MCF 10A (cell line): Measurements from ENCODE around the gene PDE1C. TPM values are rescaled to one million over a fixed set of nuclear protein-coding genes. Genes with fewer than 3 reads are reported as not detected.

Experiments used
- BruUV-seq: library from RNA; stranded (reverse); fragments of 400-500 nt; replicated peaks from 2 replicates; lab custom pipeline; 2021; lab: Mats Ljungman, UMichigan
- CTCF ChIA-PET: fragments of 300-600 bp; sonication (Branson Sonifier 250); formaldehyde crosslinking; extraction: SDS; loops from one replicate; lab custom pipeline; 2021; ENCODE audit warnings: antibody characterized with exemption, inconsistent platforms; lab: Yijun Ruan, JAX
- POLR2A ChIA-PET: fragments of 300-600, 350-650 bp; sonication (Branson Sonifier 250); formaldehyde crosslinking; extraction: SDS; loops from one replicate; lab custom pipeline; 2020; ENCODE audit warnings: antibody characterized with exemption, inconsistent platforms; lab: Yijun Ruan, JAX
- DNase-seq: peaks from one replicate; pipeline ENCODE4 v3.0.0-alpha.2; 2018; ENCODE audit not compliant: unreplicated experiment
- H3K27ac Mint-ChIP-seq: one replicate; pipeline ENCODE4 v1.8.0; 2022; ENCODE audit warnings: mild to moderate bottlenecking, low read depth, mixed read lengths; ENCODE audit not compliant: unreplicated experiment
- H3K27me3 Mint-ChIP-seq: one replicate; pipeline ENCODE4 v1.8.0; 2022; ENCODE audit warnings: mixed read lengths; ENCODE audit not compliant: insufficient read depth, unreplicated experiment
- H3K36me3 Mint-ChIP-seq: one replicate; pipeline ENCODE4 v1.8.0; 2022; ENCODE audit warnings: mild to moderate bottlenecking, moderate library complexity, mixed read lengths; ENCODE audit not compliant: insufficient read depth, unreplicated experiment
- H3K4me1 Mint-ChIP-seq: one replicate; pipeline ENCODE4 v1.8.0; 2022; ENCODE audit warnings: mixed read lengths; ENCODE audit not compliant: insufficient read depth, unreplicated experiment
- H3K4me3 Mint-ChIP-seq: one replicate; pipeline ENCODE4 v1.8.0; 2022; ENCODE audit warnings: mild to moderate bottlenecking, moderate library complexity, mixed read lengths; ENCODE audit not compliant: unreplicated experiment
- H3K9me3 Mint-ChIP-seq: one replicate; pipeline ENCODE4 v1.8.0; 2022; ENCODE audit warnings: mixed read lengths; ENCODE audit not compliant: unreplicated experiment
- CTCF ChIP-seq: fragments of 200-600 bp; IDR thresholded peaks from one replicate; pipeline ENCODE4 v1.8.0; 2022; ENCODE audit warnings: antibody characterized with exemption, mild to moderate bottlenecking; ENCODE audit not compliant: unreplicated experiment
- intact Hi-C: fragments of 100-400 bp; cut with micrococcal nuclease; formaldehyde crosslinking; loops from 2 replicates; pipeline ENCODE4 v1.14.1; 2022
- total RNA-seq: library from RNA; stranded (reverse); gene quantifications from 2 replicates; pipeline ENCODE4 v1.2.3, GENCODE V29; 2022

The PDE1C gene
- total RNA-seq, 1 experiment from 2014 or later, result 0.14 TPM

- no peak for DNase-seq
- H3K27me3 Mint-ChIP-seq, result no peaks in the 10 kb centered on the region
- H3K9me3 Mint-ChIP-seq, result no peaks in the 10 kb centered on the region
- ChIA-PET CTCF (no interaction called here), POLR2A (no interaction called here)
- TF ChIP-seq CTCF, result no peak
- no TSS peak for BruUV-seq
- no peaks in the 10 kb centered on the region for H3K4me1 Mint-ChIP-seq
- no peak overlapping the region for H3K4me3 Mint-ChIP-seq
- H3K27ac Mint-ChIP-seq, result no peak overlapping the region
- intact Hi-C loops, result no loop called here
- no peaks in the 10 kb centered on the region for H3K36me3 Mint-ChIP-seq
Observed at GRCh38 chr7:31874631-31875386, 195.4 kb downstream of the PDE1C start.

DNA sequence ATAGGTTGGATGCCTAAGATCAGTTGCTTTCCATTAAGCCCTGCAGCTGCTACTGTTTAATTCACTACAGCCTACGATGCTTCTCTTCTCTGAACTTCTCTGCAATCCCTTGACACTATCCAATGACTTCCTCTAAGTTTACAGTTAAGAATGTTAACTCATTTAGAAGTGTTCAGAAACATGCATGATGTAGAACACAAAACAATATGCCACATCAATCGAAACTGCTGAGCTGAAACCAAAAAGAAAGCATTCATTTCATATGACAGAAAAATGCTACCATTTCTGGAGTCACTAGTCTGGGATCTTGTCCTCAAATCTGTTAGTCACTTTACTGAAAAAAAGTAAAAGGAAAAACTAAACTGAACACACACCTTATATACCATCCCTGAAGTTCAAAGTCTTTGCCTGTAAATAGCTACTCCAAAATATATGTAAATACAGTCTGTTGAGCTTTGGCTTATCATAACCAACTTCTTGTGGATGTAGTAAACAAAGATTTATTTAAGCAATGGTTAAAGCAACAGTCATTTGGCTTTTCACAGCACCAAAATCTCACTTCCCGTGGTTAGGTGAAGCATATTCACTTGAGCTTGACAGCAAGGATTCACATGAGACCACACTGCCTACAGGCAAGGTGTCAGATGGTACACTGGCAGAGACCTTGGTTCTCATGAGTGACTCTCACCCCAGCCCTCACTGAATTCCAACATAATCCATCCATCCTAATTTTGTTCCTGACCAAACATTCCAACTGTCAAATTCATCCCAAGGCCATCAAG lies 196.2 kb downstream of the PDE1C start:
- H3K4me1 Mint-ChIP-seq, result no peaks in the 10 kb centered on the region
- no peaks in the 10 kb centered on the region for H3K27me3 Mint-ChIP-seq
- POLR2A ChIA-PET, result no interaction called here
- CTCF ChIA-PET, result interaction anchor here (0.6 kb wide), 1 partner anchor 313 kb away, joined by 3 read pairs; no protein-coding TSS in a partner anchor
- intact Hi-C loops, result no loop called here
- H3K36me3 Mint-ChIP-seq, result no peaks in the 10 kb centered on the region
- TF ChIP-seq CTCF, result no peak
- no TSS peak for BruUV-seq
- DNase-seq, result no peak
- no peak overlapping the region for H3K27ac Mint-ChIP-seq
- no peak overlapping the region for H3K4me3 Mint-ChIP-seq
- H3K9me3 Mint-ChIP-seq, result no peaks in the 10 kb centered on the region

DNA sequence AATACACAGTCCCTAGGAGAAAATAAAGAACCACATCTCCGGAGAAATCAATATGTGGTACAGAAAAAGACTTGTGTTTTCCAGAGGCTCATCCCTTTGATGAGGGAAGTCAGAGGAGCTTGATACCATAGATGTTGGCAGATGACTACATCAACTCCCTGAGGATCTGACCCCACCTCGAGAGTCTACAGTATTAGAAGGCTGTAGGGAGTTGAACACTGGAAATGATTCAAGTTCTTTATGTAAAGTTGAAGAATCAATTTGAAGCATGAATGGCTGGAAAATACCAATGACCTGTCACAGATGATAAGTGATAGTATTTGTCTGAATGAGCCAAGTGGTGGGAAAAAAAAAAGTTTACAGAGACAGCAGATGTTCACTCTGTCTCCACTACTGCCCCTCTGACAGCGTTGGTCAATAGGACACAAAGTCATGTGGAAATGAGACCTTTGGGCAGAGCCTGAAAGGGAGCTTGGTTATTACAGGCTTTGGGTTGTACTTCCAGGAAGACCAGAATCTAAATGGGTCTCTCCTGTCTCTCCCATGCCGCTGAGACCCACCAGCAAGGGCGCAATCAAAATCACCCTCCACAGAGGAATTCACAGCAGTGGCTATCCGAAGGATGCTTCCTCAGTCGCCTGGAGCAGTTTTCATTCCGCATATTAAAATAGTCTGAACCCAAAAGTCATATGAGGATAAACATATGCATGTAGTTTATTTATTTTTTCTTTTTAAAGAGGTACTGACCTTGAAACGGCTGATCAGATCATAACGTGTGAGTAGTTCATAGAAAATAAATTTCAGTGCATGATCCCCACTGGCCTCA lies 197.4 kb downstream of the PDE1C start:
- Mint-ChIP-seq H3K27me3 (no peaks in the 10 kb centered on the region), H3K36me3 (no peaks in the 10 kb centered on the region), H3K27ac (no peak overlapping the region), H3K4me1 (no peaks in the 10 kb centered on the region), H3K4me3 (no peak overlapping the region), H3K9me3 (no peaks in the 10 kb centered on the region)
- ChIA-PET CTCF (interaction anchor here (0.6 to 0.9 kb wide), 2 partner anchors 20 to 58 kb away, joined by 3 read pairs; no protein-coding TSS in a partner anchor), POLR2A (no interaction called here)
- TF ChIP-seq CTCF, result no peak
- BruUV-seq, result no TSS peak
- intact Hi-C loops, result no loop called here
- DNase-seq, result no peak
